Stimulated activated CD4-positive, alpha-beta T cell treated with anti-CD3 and anti-CD28 coated beads, Interleukin-12 subunit alpha, Interleukin-12 subunit beta, amount 100 ng/mL, for 48 hours (primary cell): ENCODE data around the gene NCOA3.

Experiments used
- DNase-seq, 3 donors: peaks; one replicate each; pipeline ENCODE4 v3.0.0-alpha.2; 2020; ENCODE audit warnings: low read depth in 2 of 3, low spot score in 1 of 3

Gene NCOA3

DNA sequence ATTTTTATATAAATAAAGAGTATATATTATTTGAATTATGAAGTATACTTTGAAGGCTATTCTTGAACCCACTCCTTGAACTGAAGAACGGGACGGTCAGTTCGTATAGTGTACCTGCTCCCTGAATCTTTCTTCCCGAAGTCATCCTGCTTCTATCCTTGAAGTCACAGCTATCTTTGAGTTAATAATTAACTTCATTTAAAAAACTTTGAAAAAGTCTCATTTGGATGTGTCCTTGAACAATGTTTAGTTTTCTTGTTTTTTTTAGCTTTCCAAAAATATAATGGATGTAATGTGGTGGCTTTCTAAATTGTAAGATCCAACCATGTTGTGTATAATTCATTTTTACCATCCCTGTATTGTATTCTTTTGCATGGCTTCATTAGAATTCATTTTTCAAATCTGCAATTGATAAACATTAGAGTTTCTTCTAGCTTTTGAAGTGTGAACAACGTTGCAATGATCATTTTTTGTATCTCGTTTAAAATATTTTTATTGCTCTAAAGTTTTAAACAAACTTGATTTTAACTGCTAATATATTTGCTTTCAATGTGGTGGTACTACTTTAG, 94.4 kb downstream of the NCOA3 start:
- no peak for DNase-seq

DNA sequence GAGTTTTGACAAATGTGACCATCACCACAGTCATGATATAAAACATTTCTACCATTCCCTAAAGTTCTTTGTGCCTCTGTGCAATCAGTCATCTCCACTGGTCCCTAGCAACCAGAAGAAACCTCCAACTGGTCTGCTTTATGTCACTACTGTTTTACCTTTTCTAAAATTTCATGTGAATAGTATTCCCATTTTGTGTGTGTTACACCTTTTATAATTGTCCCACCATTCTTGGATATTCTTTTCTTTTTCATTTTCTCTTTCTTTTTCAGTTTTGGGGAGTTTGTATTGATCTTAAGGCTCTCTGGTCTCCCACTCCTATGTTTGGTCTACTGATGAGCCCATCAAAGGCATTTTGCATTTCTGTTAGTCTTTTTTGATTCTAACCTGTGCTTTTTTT, 95.4 kb downstream of the NCOA3 start:
- no peak for DNase-seq

DNA sequence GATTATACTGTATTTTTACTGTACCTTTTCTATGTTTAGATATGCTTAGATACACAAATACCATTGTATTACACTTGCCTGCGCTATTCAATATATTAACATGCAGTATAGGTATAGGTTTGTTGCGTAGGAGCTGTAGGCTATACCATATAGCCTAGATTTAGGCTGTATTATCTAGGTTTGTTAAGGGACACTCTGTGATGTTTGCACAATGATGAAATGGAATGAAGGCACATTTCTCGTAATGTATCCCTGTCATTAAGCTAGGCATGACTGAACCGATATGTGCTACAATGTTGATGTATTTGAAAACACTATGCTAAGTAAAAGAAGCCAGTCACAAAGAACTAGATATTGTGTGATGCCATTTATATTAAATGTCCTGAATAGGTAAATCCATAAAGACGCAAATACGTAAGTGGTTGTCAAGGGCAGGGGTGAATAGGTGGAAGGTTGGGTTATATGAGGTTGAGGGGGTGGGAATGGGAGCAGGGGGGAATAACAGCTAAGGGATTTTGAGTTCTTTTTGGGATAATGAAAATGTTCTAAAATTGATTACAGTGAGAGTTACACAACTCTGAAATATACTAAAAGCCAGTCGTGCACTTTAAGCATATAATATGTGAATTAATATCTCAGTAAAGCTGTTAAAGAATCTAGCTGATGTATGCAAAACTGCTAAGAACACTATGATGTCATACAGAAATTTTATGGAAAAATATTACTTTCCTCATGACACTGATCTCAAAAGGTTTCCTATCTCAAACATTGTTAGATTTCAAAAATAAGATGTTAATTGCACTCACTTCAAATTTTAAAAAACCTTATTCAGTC, 97.4 kb downstream of the NCOA3 start:
- no peak for DNase-seq

DNA sequence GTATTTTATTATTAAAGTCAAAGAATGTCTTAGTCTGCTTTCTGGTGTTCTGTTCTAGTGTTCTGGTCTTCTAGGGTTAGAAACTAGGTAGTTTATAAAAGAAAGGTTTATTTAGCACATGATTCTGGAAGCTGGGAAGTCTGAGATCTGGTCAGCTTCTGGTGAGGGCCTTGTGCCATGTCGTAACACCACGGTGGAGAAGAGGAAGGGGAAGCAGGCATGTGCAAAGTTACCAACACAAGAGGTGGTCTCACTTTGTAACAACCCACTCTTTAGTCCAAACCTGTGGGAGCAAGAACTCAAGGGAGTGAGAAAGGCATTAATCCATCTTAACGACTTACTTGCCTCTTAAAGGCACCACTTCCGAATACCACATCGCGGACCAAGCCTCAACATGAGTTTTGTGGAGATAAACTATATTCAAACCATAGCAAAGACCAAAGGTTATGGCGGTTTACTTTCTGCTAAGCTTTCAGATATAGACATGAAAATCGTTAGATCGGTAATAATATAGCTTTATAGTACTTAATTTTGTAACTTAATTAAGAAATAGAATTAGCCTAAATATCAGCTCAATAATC, 99.4 kb downstream of the NCOA3 start:
- DNase-seq: no peak

DNA sequence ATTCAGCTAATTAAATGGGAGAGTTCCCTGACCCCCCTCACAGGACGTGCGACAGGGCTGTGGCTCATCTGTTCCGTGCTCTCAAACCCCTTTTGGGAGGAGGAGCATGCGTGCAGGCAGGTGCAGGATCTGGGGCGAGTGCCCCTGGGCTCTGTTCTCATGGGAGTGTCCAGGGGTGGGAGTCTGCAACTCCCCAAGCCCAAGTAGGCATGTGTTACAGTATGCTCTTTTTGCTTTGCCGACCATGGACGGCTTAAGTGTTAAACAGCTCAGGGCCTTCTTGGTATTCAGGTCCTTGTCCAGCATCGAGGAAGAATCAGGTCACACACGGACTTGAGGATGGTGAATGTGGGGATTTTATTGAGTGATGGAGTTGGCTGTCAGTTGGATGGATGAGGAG, 101.6 kb downstream of the NCOA3 start:
- no peak for DNase-seq

DNA sequence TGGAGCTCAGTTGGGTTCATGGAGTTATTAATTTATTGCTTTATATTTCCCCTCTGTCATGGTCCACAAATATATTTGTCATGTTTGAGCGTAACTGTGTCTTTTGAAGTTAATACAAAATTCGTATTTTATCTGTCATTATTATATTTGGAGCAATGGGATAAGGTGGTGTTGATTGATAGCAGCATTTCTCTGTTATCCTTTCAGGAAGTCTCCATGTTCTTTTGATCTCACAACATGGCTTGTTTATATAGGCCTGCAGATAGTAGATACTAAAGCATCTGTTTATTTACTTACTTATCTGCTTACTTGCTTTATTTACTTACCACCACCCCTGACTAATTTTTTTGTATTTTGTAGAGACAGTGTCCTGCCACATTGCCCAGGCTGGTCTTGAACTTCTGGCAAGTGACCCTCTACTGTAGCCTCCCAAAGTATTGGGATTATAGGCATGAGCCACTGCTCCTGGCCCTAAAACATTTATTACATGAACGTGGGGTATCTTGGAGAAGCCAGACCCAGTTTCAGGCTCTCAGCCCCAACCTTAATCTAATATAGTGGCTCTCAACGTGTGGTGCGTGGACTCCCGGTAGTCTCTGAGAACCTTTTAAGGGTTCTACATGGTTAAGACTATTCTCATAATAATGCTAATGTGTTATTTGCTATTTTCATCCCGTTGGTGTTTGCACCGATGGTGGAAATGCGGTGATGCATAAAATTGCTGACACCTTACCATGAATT, 104.2 kb downstream of the NCOA3 start:
- no peak for DNase-seq

DNA sequence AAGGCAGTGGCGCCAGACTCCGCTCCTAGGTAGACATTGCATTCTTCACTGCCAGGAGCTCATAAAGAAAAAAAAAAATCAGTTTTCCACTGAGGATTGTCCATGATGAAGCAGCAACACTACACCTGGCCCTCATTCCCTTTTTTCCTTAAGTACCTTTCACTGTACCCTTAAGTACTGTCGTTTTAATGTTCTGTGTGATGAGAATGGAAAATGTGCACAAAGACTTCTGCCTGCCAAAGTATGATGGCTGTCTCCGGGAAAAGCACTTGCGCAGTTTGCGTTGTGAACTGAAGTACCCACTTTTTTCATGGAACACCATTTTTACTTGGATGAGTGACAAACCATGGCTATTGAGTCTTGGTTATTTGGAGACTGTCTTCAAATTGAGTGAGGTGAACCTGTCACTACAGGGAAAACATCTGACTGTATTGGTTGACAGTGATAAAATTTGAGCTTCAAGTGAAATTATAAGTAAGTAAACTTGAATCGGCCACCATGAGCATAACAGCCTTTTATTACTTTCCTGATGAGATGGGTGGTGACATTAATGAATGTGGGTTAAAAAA, 104.8 kb downstream of the NCOA3 start:
- DNase-seq: no peak

DNA sequence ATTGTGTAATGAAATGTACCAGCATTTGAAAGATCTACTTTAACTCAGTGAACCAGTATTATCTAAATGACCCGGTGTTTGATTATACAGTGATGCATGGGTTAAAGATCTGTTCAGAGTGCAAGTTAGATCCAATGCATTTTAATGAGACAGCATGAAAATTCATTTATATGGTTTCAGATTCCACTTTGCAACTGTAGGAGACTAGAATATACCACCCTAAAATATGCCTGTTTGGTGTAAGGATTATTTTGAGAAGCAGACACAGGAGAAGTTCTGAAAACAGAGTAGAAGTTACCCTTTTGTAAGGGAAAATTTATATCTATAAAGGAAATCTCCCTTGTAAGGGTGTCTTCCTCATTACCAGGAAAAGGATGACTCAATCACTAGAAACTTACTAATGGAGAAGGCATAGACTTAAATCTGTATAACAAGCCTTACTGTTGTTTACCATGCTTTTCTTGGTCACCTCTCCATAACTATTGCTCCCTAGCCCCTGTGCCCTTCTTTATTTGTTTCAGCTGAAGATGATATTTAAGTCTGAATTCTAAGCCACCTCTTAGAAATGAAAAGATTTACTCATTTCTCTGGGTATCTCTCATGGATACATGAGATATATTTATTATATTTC, 105.4 kb downstream of the NCOA3 start:
- DNase-seq: no peak

DNA sequence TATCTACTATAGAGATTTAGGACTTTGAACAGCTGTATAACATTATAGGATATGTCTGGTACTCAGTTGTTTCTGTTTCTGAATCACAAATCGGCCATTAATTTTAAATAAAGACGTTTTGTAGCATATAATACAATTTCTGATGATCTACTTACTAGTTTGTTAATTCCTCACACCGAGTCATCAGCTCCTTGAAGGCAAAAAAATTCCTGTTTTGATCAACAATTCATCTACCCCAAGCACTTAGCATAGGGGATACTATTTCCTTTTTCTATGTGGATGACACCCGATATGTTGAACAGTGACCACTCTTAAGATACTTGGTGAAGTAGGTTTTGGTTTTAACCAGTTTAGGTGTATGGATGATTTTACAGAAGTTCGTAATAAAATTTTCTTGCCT, 107.3 kb downstream of the NCOA3 start:
- DNase-seq: no peak

DNA sequence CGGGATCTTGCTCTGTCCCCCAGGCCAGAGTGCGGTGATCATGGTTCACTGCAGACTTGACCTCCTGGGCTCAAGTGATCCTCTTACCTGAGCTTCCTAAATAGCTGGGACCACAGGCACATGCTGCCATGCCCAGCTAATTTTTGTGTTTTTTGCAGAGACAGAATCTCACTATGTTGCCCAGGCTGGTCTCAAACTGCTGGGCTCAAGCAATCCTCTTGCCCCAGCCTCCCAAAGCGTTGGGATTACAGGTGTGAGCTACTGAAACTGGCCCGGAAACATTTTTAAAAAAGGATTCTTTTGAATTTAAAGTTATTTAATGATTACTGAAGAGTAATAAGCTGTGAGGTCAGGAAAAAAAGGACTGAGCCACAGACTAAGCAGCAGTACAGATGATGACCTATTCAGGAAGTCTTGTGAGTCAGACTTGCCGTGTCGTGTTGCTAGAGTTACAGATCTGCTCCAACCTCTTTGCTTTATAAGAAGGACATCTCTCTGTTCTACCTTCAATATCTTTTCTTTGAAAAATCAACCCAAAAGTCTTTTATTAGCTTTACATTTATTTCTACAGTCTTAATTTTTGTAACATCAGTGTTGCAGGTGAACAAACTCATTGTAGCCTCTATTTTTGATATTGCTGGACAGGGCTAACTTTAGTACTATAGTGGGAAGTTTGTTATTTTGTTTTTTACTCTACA, 108.7 kb downstream of the NCOA3 start:
- peak; percentile 57 to 80 (median 67) for DNase-seq

DNA sequence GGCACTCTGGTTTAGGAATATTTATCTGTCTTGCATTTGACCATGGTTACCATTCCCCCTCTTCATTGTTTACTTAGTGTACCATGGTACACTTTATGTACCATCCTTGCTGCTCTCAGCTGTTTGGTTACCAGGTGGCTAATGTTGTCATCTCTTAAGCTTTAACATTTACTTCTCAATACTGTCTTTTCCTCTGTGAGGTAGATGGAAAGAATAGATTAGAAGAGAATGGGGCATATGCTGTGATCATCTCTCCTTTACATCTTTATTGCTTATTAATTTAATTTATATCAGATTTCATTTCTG, 109.2 kb downstream of the NCOA3 start:
- DNase-seq: no peak

DNA sequence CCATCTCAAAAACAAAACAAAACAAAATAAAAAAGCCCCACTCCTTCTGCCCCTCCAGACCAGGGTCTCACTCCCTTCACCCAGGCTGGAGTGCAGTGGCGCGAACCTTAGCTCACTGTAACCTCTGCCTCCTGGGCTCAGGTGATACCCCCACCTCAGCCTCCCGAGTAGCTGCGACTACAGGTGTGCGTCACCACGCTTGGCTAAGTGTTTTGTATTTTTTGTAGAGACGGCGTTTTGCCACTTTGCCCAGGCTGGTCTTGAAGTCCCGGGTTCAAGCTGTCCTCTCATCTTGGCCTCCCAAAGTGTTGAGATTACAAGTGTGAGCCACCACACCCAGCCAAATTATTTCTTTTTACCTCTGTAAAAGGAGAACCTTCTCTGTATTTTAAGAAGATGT, 110.1 kb downstream of the NCOA3 start:
- no peak for DNase-seq

DNA sequence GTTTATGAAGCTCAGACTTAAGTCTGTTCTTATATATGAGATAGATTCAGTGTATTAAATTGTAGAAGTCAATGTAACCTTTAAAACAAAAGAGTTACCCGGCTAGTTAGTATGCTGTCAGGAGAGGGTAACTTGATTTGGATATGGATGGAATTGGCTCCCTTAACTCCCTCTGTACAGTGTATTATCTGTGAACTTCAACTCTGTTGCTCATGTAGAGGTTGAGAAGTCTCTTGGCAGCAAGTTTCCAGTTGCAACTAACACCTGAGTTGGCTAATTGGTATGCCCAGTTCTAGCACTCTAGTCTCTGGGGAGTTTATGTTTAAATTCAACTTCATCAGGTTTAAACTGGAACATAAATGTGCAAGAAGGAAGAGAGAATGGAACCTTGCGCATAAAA, 111.0 kb downstream of the NCOA3 start:
- no peak for DNase-seq

DNA sequence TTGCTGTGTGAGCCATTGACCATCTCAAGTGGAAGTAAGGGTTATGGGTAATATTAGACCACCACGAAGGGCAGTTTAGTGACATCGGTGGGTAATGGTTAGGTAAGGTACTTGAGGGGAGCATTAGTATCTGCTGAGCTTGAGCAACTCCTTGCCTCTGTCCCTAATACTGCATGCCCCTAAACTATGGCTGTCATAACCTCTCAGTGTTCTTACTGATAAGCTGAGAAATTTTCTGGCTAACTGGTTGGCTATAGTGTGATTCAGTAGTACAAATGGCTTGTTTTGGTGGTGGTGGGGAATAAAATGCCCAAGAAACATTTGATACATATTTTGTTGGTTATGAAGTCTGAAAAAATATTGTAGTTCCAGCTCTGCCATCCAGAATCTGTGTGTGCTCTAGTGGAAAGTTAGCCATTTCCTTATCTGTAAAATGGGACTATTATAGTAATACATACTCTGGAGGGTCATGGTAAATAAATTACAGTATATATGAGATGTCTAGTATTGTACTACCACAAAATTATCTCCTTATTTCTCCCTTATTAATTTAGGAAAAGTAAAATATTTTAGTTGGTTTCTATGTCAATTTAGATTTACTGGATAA, 113.1 kb downstream of the NCOA3 start:
- DNase-seq: no peak

DNA sequence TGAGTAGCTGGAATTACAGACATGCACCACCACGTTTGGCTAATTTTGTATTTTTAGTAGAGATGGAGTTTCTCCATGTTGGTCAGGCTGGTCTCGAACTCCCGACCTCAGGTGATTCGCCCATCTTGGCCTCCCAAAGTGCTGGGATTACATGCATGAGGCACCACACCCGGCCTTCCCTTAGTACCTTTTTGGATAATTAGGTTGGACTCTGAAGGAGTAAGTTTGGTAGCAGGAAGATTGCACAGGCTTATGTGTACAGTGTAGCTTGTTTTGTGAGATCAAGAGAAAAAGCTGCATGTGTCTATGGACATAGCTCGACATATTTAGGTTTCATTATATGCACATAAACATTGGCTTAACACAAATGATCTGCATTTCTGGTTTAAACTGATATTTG, 116.8 kb downstream of the NCOA3 start:
- no peak for DNase-seq

DNA sequence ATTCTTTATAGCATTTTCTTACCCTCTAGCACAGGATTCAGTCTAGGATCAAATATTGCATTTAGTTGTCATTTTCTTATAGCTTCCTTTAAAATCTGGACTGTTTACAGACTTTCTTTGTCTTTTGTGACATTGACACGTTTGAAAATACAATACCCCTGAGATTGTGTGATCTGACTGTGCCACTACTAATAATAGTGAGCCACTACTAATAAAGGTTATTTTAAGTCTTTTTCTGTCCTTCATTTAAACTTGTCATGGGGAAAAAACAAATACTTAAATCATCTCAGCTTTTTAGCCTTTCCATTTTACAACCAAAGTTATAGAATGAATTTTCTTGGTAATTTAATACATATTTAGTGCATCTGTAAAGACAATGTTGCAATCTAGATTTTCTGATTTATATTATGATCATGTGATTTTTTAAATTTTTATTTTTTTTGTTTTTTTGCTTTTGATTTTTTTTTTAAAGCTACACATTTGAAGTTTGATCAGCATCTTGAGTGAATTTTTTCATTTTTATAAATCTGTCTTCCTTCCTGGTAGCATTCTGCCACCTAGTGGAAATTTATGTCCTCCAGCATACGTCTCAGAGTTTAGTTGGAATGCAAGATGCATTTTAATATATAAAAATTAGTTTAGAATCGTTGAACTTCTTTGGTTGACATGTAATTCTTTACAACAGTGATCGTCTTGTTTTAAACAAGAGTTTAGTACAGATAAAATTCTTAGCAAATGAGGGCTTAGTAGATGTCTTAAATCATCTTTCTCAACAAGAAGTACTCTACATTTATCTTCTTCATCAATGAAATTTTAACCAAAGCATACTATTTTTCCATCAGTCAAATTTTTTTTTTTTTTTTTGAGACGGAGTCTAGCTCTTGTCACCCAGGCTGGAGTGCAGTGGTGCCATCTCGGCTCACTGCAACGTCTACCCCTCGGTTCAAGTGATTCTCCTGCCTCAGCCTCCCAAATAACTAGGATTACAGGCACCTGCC, 119.4 kb downstream of the NCOA3 start:
- no peak for DNase-seq

DNA sequence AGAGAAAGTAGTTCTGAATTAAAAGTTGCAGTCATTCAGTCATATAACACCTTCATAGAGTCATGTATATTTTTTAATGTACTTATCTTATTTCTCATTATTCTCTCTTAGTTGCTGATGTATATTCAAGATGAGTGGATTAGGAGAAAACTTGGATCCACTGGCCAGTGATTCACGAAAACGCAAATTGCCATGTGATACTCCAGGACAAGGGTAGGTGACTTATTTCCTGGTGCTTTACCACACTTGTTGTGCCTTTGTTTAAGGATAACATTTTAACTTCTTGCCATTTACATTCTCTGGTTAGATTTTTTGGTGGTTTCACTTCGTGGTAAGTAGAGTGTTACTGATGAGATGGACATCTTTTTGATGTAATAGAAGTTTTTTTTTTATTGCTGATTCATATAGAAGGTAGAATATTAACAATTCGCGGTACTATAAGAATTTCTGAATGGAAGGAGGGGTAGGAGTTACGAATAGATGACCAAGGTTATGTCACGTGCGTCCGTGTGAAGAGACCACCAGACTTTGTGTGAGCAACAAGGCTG, 120.5 kb downstream of the NCOA3 start:
- no peak for DNase-seq

DNA sequence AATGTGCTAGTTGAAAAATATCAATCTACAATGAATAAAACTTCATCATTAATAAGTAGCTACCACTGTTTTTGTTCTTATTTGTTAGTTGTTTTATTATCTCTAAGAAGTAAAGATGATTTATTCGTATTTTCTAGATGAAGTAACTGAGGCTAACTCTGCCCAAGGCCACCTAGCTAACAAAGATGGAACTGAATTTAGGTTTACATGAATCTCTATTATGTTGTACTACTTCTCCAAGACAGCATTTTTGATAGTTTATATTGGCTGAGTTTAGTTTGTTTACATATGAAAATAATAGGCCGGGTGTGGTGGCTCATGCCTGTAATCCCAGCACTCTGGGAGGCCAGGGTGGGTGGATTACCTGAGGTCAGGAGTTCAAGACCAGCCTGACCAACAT, 121.5 kb downstream of the NCOA3 start:
- no peak for DNase-seq

DNA sequence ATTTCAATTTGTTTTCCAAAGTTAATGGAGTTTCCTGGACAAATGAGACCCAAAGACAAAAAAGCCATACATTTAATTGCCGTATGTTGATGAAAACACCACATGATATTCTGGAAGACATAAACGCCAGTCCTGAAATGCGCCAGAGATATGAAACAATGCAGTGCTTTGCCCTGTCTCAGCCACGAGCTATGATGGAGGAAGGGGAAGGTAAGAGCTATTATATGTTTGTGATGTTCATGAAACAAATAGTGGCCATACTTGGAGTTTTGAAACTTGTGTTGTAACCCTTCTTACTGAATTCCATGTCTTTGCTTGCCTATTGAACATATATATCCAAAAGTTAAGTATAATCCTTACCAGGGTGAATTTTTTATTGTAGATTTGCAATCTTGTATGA, 125.9 kb downstream of the NCOA3 start:
- no peak for DNase-seq
